ENCODE results near the gene THAP3. TPM values are rescaled to one million over a fixed set of nuclear protein-coding genes. Genes with fewer than 3 reads are reported as not detected.
A peak's percentile ranks its signal among the peaks of the same experiment; 100 is the strongest.
"Not testable (repeated sequence)": the region's sequence is repeated elsewhere in the genome, so short reads cannot be mapped to it uniquely, and the experiment has no call there.

THAP3 gene
- polyA plus RNA-seq, 4 donors: 15.1 to 25.8 (median 16.3) TPM

- DNase-seq (ENCODE audit: low read depth in 4 of 4, low spot score in 3 of 4): no peak
Observed at GRCh38 chr1:6632588-6633514, 8.2 kb downstream of the THAP3 start.

DNA sequence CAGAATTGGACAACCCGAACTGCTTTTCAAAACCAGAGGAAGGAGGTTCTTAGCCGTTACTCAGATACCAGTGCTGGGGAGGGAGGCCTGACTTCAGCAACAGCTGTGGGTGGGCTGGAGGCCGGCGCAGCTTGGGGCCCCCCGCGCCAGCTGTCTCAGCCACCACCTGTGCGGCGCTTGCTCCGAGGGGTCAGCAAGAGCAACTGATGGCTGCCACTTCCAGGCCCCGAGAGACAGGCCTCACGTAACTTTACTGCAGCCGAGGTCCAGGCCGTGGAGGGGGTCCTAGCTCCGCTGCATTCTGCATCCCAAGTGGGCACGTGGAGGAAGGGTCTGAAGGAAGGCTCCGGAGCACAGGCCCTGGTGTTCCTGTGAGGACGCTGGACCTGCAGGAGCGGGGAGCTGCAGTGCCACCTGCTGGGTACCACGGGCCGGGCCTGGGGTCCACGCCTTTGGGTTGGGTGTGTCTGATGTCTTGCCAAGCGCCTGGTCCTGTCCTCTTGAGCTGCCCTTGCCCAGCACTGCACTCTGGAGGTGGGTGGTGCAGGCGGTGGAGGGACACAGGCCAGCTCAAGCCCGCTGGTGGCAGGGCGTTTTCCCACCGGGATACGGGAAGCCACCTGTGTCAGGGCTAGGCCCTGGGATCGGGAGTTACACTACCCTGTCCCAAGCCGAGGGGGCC, 9.8 kb downstream of the THAP3 start:
- DNase-seq (ENCODE audit: low read depth in 4 of 4, low spot score in 3 of 4): no peak

GRCh38 chr1:6635161-6635909, 10.7 kb downstream of the THAP3 start:
- DNase-seq (ENCODE audit: low read depth in 4 of 4, low spot score in 3 of 4): no peak

DNA sequence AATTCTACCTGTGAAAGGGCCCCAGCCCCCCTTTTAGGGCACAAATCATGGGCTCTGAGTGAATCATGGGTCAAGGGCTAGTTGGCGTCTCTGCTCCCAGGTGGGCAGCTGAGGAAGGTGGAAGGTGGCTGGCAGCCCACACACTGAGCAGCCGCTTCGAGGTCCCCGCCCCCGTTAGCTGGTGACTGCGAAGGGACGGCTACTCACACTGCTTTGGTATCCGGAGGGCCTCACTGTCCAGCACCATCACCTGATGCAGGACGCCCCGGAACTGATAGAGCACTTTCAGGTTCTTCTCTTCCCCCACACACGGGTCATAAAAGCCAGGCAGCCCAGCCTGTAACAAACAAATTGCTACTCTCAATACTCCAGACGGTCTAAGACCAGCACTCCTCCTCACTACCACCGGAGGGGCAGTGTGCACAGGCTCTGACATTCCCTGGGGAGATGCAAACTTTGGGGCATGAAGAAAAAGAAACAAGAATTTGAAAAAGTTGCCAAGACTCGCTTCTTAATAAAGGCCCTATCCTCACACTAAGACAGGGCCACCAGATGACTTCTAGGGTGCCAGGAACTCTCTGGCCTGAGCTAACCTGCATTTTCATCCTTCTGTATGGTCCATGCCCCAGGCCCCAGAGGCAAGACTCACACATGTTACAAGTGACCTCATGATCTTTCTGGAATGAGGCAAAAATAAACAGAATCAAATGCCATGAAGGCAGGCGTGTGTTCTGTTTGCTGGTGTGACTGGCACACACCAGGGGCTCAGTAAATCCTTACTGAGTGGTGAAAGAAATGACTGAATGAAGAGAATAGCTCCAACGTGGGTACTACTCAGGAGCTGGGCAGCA, 11.5 kb downstream of the THAP3 start:
- no peak for DNase-seq (ENCODE audit: low read depth in 4 of 4, low spot score in 3 of 4)

DNA sequence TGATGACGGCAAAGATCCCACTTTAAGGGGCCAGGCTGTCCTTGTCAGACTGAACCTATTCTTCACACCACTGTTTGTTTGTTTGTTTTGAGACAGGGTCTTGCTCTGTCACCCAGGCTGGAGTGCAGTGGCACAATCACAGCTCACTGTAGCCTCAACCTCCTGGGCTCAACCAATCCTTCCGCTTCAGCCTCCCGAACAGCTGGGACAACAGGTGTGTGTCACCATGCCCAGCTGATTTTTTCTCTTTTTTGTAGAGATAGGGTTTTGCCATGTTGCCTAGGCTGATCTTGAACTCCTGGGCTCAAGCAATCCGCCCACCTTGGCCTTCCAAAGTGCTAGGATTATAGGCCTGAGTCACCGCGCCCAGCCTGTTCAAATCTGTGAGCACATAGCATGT, 12.1 kb downstream of the THAP3 start:
- not testable (repeated sequence) for DNase-seq (ENCODE audit: low read depth in 4 of 4, low spot score in 3 of 4)

GRCh38 chr1:6637770-6638169, 13.1 kb downstream of the THAP3 start:
- no peak for DNase-seq (ENCODE audit: low read depth in 4 of 4, low spot score in 3 of 4)

GRCh38 chr1:6638226-6638625, 13.6 kb downstream of the THAP3 start:
- no peak for DNase-seq (ENCODE audit: low read depth in 4 of 4, low spot score in 3 of 4)

GRCh38 chr1:6640867-6641266, 16.2 kb downstream of the THAP3 start:
- DNase-seq (ENCODE audit: low read depth in 4 of 4, low spot score in 3 of 4): not testable (repeated sequence)

DNA sequence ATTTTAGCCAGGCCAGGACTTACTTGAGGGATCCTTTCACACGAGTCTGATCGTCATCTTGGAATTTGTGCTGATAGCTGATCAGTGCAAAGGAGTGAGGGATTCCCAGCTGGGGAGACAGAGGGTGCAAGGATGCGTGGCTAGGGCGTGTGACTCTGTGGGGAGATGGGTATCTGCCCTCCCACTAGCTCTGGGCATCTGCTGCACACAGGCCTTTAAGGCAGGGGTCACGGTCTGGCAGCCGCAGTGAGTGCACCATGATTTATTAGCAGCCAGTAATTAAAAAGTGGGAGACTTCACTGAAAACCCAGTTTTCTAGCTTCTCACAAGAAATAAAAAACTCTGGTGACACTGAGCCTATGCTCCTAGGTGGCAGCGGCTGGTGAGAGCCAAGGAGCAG, 20.4 kb downstream of the THAP3 start:
- DNase-seq (ENCODE audit: low read depth in 4 of 4, low spot score in 3 of 4): no peak

DNA sequence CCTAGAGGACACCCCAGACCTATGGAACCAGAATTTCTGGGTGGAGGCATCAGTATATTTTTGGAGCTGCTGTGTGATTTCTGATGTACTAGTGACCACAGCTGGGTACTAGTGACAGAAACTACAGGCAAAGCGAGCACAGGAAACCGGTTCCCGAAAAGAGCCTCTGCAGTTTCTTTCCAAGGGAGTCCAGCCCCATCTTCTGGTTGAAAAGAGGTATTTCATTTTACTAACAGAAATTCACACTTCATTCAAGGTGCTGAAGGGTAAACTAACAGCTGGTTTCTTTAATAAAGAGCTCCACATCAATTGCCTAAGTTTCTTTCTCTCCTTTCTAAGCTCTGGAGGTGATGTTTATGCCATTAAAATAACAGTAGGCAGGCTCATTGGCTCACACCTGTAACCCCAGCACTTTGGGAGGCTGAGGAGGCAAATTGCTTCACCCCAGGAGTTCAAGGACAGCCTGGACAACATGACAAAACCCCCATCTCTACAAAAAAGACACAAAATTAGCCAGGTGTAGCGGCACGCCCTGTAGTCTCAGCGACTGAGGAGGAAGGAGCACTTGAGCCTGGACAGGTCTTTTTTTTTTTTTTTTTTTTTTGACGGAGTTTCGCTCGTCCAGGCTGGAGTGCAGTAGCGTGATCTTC, 22.0 kb downstream of the THAP3 start:
- no peak for DNase-seq (ENCODE audit: low read depth in 4 of 4, low spot score in 3 of 4)

DNA sequence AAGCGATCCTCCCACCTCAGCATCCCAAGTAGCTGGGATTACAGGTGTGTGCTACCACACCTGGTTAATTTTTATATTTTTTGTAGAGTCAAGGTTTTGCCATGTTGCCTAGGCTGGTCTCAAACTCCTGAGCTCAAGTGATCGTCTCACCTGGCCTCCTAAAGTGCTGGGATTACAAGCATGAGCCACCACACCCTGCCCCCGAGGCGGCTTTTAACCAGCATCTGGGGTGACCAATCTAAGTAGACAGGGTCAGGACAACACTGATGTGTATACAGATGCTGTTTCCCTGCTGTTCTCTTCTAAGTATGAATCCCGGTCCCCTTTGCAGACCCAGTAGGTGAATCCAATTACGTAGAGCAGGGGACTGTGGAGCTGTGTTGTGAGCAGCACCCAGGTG, 23.9 kb downstream of the THAP3 start:
- DNase-seq (ENCODE audit: low read depth in 4 of 4, low spot score in 3 of 4): no peak

DNA sequence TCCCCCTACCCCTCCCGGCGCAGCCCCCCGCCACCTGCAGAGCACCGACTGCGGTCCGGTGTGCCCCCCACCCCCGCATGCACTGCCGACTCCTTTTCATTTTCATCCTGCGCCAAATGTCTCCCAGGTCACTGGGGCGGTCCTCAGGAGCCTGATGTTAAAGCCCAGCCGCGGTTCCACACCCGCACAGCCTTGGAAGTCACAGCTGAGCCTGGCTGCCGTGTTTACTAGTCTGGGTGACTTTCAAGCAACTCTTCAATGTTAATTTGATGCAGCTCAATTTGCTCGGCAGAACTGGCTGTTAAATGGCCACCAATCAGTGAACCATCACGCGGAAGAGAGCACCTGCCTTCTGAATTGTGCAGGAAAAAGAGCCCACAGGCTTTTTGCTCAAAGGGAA, 27.2 kb downstream of the THAP3 start:
- peak in 1 of 4 donors; percentile 29 for DNase-seq (ENCODE audit: low read depth in 4 of 4, low spot score in 3 of 4)

- DNase-seq (ENCODE audit: low read depth in 4 of 4, low spot score in 3 of 4): no peak
Observed at GRCh38 chr1:6652986-6653385, 28.3 kb downstream of the THAP3 start.

DNA sequence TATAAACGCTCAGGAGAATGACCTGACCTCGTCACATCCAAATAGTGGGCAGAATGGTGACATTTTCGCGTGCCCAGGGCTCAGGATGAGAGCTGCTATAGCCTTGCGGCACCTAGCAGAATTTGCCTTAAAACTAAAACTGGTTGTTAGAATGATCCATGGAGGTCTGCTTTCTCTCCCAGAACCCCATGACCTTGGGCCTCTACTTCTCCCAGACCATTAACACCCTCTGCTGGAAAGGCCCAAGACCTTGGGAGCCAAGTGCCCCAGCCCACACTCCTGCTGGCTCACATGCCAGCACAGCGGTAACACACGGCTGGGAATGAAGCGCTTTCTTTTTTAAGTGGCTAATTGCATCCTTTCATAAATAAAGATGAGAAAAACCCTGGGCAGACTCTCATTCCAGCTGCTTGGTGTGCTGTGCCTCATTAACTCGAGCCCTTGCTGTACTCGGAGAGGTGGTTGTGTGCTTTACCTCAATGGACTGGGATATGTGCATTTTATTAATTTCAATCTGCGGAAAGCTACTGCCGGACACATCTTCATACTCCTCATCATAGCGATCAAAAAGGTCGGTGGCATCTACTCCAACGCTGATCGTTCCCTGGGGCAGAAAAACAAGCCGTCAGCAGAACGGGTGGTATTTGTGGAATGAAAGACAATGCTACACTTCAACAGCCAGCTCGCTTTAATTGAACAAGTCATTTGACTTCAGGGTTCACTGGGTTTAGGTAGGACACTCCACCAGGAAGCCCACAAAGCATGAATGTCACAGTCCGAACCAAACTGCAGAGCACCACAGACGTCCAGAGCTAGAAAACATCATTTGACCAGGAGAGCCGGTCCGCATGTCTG, 29.0 kb downstream of the THAP3 start:
- peak in 3 of 4 donors; percentile 46 to 59 (median 52) for DNase-seq (ENCODE audit: low read depth in 4 of 4, low spot score in 3 of 4)

- no peak for DNase-seq (ENCODE audit: low read depth in 4 of 4, low spot score in 3 of 4)
Observed at GRCh38 chr1:6657138-6657537, 32.5 kb downstream of the THAP3 start.

GRCh38 chr1:6658359-6659060, 33.8 kb downstream of the THAP3 start:
- no peak for DNase-seq (ENCODE audit: low read depth in 4 of 4, low spot score in 3 of 4)

- no peak for DNase-seq (ENCODE audit: low read depth in 4 of 4, low spot score in 3 of 4)
Observed at GRCh38 chr1:6660415-6661049, 35.9 kb downstream of the THAP3 start.

GRCh38 chr1:6662468-6662867, 37.8 kb downstream of the THAP3 start:
- not testable (repeated sequence) for DNase-seq (ENCODE audit: low read depth in 4 of 4, low spot score in 3 of 4)
